Measurements from ENCODE around the gene HYAL1. TPM values are rescaled to one million over a fixed set of nuclear protein-coding genes. Genes with fewer than 3 reads are reported as not detected.
"Not testable (repeated sequence)": the region's sequence is repeated elsewhere in the genome, so short reads cannot be mapped to it uniquely, and the experiment has no call there.

The HYAL1 gene
- total RNA-seq, 2 donors from 2014 or later = 2.0 TPM

DNA sequence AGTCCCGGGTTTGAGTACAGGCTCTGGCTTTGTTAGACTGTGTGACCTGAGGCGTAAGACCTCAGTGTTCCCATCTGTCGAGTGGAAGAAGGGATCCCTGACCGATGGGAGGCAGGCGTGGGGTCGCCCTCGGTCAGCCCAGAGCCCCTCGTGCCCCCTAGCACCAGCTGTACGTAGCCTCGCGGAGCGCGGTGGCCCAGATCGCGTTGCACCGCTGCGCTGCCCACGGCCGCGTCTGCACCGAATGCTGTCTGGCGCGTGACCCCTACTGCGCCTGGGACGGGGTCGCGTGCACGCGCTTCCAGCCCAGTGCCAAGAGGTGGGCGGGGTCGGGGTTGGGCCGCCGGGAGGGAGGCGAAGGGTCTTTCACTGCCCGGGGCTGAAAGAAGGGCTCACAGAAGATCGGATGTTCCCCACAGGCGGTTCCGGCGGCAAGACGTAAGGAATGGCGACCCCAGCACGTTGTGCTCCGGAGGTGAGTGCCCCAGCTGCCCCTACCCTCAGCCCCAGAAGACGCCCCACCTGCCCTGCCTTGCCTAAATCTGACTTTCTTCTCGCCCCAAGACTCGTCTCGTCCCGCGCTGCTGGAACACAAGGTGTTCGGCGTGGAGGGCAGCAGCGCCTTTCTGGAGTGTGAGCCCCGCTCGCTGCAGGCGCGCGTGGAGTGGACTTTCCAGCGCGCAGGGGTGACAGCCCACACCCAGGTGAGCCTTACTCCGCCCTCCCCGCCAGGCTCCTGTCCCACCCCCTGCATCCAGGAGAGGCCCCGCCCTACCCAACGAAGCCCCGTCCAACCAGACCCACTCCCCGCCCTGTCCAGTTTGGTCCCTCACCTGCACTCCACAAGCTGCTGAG lies 28.0 kb downstream of the HYAL1 start:
- H3K4me3 ChIP-seq = no peak overlapping the region
- WGBS = 77% methylated on average over 61 of the region's 65 CpGs
- H3K4me1 ChIP-seq (replicated peaks) = no peaks in the 10 kb centered on the region
- H3K27me3 ChIP-seq (replicated peaks; ENCODE audit: insufficient read depth) = no peaks in the 10 kb centered on the region
- DNase-seq (ENCODE audit: low spot score) = no peak
- intact Hi-C loops (cut with DNase I) = no loop called here
- no peaks in the 10 kb centered on the region for H3K9me3 ChIP-seq
- H3K27ac ChIP-seq = no peak overlapping the region
- H3K36me3 ChIP-seq = no peaks in the 10 kb centered on the region
- TF ChIP-seq POLR2A (IDR thresholded peaks at IDR 0.05) (no peak), POLR2AphosphoS5 (IDR thresholded peaks at IDR 0.05) (no peak)
- TF ChIP-seq, protein P1, sequence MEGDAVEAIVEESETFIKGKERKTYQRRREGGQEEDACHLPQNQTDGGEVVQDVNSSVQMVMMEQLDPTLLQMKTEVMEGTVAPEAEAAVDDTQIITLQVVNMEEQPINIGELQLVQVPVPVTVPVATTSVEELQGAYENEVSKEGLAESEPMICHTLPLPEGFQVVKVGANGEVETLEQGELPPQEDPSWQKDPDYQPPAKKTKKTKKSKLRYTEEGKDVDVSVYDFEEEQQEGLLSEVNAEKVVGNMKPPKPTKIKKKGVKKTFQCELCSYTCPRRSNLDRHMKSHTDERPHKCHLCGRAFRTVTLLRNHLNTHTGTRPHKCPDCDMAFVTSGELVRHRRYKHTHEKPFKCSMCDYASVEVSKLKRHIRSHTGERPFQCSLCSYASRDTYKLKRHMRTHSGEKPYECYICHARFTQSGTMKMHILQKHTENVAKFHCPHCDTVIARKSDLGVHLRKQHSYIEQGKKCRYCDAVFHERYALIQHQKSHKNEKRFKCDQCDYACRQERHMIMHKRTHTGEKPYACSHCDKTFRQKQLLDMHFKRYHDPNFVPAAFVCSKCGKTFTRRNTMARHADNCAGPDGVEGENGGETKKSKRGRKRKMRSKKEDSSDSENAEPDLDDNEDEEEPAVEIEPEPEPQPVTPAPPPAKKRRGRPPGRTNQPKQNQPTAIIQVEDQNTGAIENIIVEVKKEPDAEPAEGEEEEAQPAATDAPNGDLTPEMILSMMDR (IDR thresholded peaks at IDR 0.05) = no peak

DNA sequence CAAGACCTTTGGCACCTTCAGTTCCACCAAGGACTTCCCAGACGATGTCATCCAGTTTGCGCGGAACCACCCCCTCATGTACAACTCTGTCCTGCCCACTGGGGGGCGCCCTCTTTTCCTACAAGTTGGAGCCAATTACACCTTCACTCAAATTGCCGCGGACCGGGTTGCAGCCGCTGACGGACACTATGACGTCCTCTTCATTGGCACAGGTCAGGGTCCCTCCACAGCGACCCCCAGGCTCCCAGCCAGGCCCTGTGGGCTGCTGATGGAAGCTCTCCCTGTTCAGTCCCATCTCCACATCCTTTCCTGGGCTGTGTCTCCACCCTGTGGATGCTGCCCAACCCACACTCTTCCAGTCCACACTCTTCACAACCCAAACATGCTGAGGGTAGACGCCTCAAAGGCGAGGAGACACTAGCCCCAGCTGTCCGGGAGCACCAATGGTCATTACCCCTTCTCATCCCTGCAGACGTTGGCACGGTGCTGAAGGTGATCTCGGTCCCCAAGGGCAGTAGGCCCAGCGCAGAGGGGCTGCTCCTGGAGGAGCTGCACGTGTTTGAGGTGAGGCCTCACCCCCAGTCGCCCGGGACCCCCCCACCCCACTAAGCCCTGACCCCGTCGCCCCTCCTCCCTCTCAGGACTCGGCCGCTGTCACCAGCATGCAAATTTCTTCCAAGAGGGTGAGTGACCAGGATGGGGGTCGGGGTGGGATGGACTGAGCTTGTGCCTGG lies 28.8 kb downstream of the HYAL1 start:
- no peak overlapping the region for H3K27ac ChIP-seq
- no peaks in the 10 kb centered on the region for H3K36me3 ChIP-seq
- H3K4me3 ChIP-seq = no peak overlapping the region
- H3K4me1 ChIP-seq (replicated peaks) = peaks cover 4% of the 10 kb centered on the region
- H3K9me3 ChIP-seq = no peaks in the 10 kb centered on the region
- intact Hi-C loops (cut with DNase I) = no loop called here
- TF ChIP-seq POLR2AphosphoS5 (IDR thresholded peaks at IDR 0.05) (peak; percentile 23), POLR2A (IDR thresholded peaks at IDR 0.05) (no peak)
- TF ChIP-seq, protein P1 (IDR thresholded peaks at IDR 0.05) = peak; percentile 34 to 64 (median 54)
- no peaks in the 10 kb centered on the region for H3K27me3 ChIP-seq (replicated peaks; ENCODE audit: insufficient read depth)
- DNase-seq (ENCODE audit: low spot score) = no peak
- WGBS = 68% methylated on average over 26 of the region's 26 CpGs

DNA sequence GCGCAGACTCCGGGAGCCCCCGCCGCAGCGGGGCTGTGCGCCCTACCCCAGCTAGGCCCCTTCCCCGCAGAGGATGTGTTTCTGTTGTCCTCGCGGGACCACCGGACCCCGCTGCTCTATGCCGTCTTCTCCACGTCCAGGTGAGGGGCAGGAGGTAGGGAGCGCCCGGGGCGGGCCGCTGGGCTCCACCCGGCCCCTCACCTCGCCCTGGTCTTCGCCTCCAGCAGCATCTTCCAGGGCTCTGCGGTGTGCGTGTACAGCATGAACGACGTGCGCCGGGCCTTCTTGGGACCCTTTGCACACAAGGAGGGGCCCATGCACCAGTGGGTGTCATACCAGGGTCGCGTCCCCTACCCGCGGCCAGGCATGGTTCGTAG lies 29.7 kb downstream of the HYAL1 start:
- H3K27me3 ChIP-seq (replicated peaks; ENCODE audit: insufficient read depth) = no peaks in the 10 kb centered on the region
- no peak for DNase-seq (ENCODE audit: low spot score)
- TF ChIP-seq, protein P1 (IDR thresholded peaks at IDR 0.05) = no peak
- TF ChIP-seq POLR2A (IDR thresholded peaks at IDR 0.05) (no peak), POLR2AphosphoS5 (IDR thresholded peaks at IDR 0.05) (no peak)
- WGBS = 74% methylated on average over 28 of the region's 31 CpGs
- no peaks in the 10 kb centered on the region for H3K36me3 ChIP-seq
- H3K4me3 ChIP-seq = no peak overlapping the region
- intact Hi-C loops (cut with DNase I) = loop anchor here (1.0 to 2.0 kb wide), 2 partner anchors 47 to 79 kb away; no protein-coding TSS in a partner anchor
- H3K27ac ChIP-seq = no peak overlapping the region
- H3K9me3 ChIP-seq = no peaks in the 10 kb centered on the region
- peaks cover 13% of the 10 kb centered on the region for H3K4me1 ChIP-seq (replicated peaks)

DNA sequence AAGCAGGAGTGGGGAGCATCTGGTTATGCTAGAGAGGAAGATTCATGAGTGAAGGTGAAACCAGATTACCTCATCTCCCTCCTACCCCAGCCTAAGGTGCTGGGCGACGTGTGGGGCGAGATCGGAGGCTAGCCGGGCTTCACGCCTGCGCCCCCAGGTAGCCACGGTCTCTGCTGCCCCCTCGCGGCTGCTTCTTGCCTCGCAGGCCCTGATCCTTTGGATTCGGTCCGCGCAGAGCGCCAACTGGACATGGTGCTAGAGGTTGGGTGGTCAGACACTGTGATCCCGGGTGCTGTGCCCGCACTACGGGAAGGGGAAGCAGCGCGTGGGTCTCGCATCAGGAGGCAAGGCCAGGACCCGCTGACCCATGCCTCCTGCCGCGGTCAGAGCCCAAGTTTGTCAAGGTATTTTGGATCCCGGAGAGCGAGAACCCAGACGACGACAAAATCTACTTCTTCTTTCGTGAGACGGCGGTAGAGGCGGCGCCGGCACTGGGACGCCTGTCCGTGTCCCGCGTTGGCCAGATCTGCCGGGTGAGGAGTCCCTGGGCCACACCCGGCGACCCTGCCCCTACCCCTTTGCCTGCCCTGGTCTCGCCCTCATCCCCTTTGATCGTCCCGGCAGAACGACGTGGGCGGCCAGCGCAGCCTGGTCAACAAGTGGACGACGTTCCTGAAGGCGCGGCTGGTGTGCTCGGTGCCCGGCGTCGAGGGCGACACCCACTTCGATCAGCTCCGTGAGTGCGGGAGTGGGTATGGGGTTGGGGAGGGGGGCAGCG lies 30.3 kb downstream of the HYAL1 start:
- intact Hi-C loops (cut with DNase I) = loop anchor here (1.0 to 2.0 kb wide), 3 partner anchors 13 to 78 kb away; no protein-coding TSS in a partner anchor
- TF ChIP-seq POLR2A (IDR thresholded peaks at IDR 0.05) (no peak), POLR2AphosphoS5 (IDR thresholded peaks at IDR 0.05) (peak; percentile 89)
- TF ChIP-seq, protein P1 (IDR thresholded peaks at IDR 0.05) = peak; percentile 84 to 100 (median 99)
- Histone ChIP-seq H3K36me3 (no peaks in the 10 kb centered on the region), H3K4me3 (peak overlapping the region in 1 of 2 donors; percentile 19), H3K27ac (no peak overlapping the region), H3K4me1 (replicated peaks) (peaks cover 13% of the 10 kb centered on the region), H3K27me3 (replicated peaks; ENCODE audit: insufficient read depth) (no peaks in the 10 kb centered on the region), H3K9me3 (no peaks in the 10 kb centered on the region)
- peak; percentile 78 for DNase-seq (ENCODE audit: low spot score)
- 7% methylated on average over 46 of the region's 61 CpGs for WGBS

DNA sequence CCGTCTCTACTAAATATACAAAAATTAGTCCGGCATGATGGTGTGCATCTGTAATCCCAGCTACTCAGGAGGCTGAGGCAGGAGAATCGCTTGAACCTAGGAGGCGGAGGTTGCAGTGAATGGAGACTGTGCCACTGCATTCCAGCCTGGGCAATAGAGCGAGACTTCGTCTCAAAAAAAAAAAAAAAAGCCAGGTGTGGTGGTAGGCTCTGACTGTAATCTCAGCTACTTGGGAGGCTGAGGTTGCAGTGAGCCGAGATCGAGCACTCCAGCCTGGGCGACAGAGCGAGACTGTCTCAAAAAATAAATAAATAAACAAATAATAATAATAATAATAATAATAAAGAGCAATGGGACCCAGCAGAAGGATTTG lies 30.9 kb downstream of the HYAL1 start:
- not testable (repeated sequence) for H3K27ac ChIP-seq; H3K27me3 ChIP-seq (replicated peaks; ENCODE audit: insufficient read depth); H3K36me3 ChIP-seq; H3K9me3 ChIP-seq; H3K4me3 ChIP-seq; DNase-seq (ENCODE audit: low spot score)
- intact Hi-C loops (cut with DNase I) = loop anchor here (1.0 to 2.0 kb wide), 2 partner anchors 12 to 78 kb away; no protein-coding TSS in a partner anchor
- 63% methylated on average over 10 of the region's 10 CpGs for WGBS
- H3K4me1 ChIP-seq (replicated peaks) = peaks cover 13% of the 10 kb centered on the region

All from prostate gland (tissue), 2 donors.